Memory B cell (primary cell): Measurements from ENCODE around the gene TMEM247.

Experiments
- ATAC-seq: fragments of 150-1000 bp; cut with Tn5 transposase; 2 replicates; pipeline ENCODE4 v1.10.0; 2021; ENCODE audit warnings: low read depth, mild to moderate bottlenecking, moderate library complexity
- DNase-seq, 2 donors: peaks; one replicate each; pipeline ENCODE4 v3.0.0; 2022; ENCODE audit warnings: low spot score in 2 of 2
- H3K27ac Mint-ChIP-seq: one replicate; pipeline ENCODE4 v1.8.0; 2022; ENCODE audit warnings: mild to moderate bottlenecking, moderate library complexity, mixed read lengths
- H3K27me3 Mint-ChIP-seq: one replicate; pipeline ENCODE4 v1.8.0; 2022; ENCODE audit warnings: mixed read lengths
- H3K36me3 Mint-ChIP-seq: one replicate; pipeline ENCODE4 v1.8.0; 2022; ENCODE audit warnings: mild to moderate bottlenecking, mixed read lengths
- H3K4me1 Mint-ChIP-seq: one replicate; pipeline ENCODE4 v1.8.0; 2022; ENCODE audit warnings: mixed read lengths
- H3K4me3 Mint-ChIP-seq: one replicate; pipeline ENCODE4 v1.8.0; 2022; ENCODE audit warnings: mild to moderate bottlenecking, moderate library complexity, mixed read lengths
- H3K9me3 Mint-ChIP-seq: one replicate; pipeline ENCODE4 v1.8.0; 2022; ENCODE audit warnings: mixed read lengths

TMEM247 gene

GRCh38 chr2:46488389-46488788 lies 9.0 kb downstream of the TMEM247 start:
- ATAC-seq (no peak), DNase-seq (no peak)
- no peak overlapping the region for H3K4me3 Mint-ChIP-seq
- H3K27me3 Mint-ChIP-seq, result peaks cover 3% of the 10 kb centered on the region
- no peak overlapping the region for H3K27ac Mint-ChIP-seq
- peaks cover 5% of the 10 kb centered on the region for H3K4me1 Mint-ChIP-seq
- H3K9me3 Mint-ChIP-seq, result no peaks in the 10 kb centered on the region
- H3K36me3 Mint-ChIP-seq, result no peaks in the 10 kb centered on the region

- Mint-ChIP-seq H3K4me1 (peaks cover 5% of the 10 kb centered on the region), H3K27me3 (no peaks in the 10 kb centered on the region), H3K27ac (no peak overlapping the region), H3K9me3 (no peaks in the 10 kb centered on the region), H3K4me3 (no peak overlapping the region), H3K36me3 (no peaks in the 10 kb centered on the region)
- DNase-seq, result no peak
- no peak for ATAC-seq
These were observed 10.2 kb downstream of the TMEM247 start for GRCh38 chr2:46489423-46490174.

GRCh38 chr2:46490521-46491141 lies 11.3 kb downstream of the TMEM247 start:
- Mint-ChIP-seq H3K27me3 (no peaks in the 10 kb centered on the region), H3K36me3 (no peaks in the 10 kb centered on the region), H3K9me3 (no peaks in the 10 kb centered on the region), H3K27ac (no peak overlapping the region), H3K4me1 (peaks cover 5% of the 10 kb centered on the region), H3K4me3 (no peak overlapping the region)
- ATAC-seq, result peak; percentile 79
- DNase-seq, result no peak

DNA sequence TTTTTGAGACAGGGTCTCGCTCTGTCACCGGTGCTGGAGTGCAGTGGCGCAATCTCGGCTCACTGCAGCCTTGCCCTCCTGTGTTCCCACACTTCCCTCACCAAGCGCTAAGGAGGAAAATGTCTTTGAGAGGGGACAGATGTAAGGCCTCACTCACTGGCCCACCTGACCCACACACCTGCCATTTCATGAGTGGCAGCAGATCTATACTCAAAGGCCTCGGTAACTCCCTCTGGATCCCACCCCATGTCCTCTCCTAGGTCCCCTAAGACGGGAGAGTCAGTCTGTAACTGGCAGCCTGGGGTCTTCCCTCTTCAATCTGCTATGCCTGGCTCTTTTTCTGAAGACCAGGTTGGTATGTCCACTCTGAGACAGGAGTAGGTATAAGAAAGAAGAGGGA lies 12.9 kb downstream of the TMEM247 start:
- H3K27ac Mint-ChIP-seq, result no peak overlapping the region

GRCh38 chr2:46493241-46493970 lies 14.0 kb downstream of the TMEM247 start:
- ATAC-seq (no peak), DNase-seq (no peak)
- Mint-ChIP-seq H3K4me1 (peaks cover 7% of the 10 kb centered on the region), H3K27me3 (no peaks in the 10 kb centered on the region), H3K4me3 (no peak overlapping the region), H3K9me3 (no peaks in the 10 kb centered on the region), H3K27ac (no peak overlapping the region), H3K36me3 (no peaks in the 10 kb centered on the region)

More for the DNA sequence above, 12.9 kb downstream of the TMEM247 start:
- Mint-ChIP-seq H3K9me3 (no peaks in the 10 kb centered on the region), H3K27me3 (no peaks in the 10 kb centered on the region), H3K4me3 (no peak overlapping the region), H3K36me3 (no peaks in the 10 kb centered on the region), H3K4me1 (peaks cover 5% of the 10 kb centered on the region)
- ATAC-seq (no peak), DNase-seq (no peak)

DNA sequence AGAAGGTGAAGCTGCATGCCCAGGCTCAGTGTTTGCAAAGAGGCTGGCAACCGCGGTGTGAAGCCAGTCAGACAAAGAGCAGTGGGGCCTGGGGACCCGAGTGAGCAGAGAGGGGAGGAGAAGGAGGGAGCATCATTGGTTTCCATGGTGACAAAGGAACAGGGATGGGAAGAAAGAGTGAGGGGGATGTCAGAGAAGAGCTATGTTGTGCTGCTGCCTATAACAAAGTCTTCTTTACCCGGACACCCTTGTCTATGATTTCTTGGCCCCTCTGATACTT lies 14.5 kb downstream of the TMEM247 start:
- Mint-ChIP-seq H3K27me3 (no peaks in the 10 kb centered on the region), H3K27ac (no peak overlapping the region), H3K4me3 (no peak overlapping the region), H3K36me3 (no peaks in the 10 kb centered on the region), H3K4me1 (peaks cover 7% of the 10 kb centered on the region), H3K9me3 (no peaks in the 10 kb centered on the region)
- no peak for DNase-seq
- no peak for ATAC-seq

DNA sequence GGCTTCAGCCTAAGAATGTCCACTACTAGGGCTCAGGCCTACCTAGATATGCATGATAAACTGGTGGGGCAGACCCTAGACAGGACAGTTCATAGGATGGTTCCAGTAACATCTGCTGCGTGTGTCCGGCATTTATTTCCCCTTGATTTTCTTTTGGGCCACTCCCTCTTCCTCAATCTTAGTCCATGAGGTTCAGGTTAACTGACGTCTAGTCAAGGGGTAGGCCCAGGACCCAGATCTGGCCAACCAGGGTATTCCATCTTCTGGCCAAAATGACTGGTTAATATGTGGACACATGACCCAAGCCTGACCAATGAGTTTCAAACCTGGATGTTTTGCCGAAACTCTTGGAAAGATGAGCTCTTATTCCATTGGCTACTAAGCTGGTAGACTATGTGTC lies 15.2 kb downstream of the TMEM247 start:
- H3K4me1 Mint-ChIP-seq, result peaks cover 7% of the 10 kb centered on the region
- no peak overlapping the region for H3K27ac Mint-ChIP-seq
- no peaks in the 10 kb centered on the region for H3K27me3 Mint-ChIP-seq
- DNase-seq (no peak), ATAC-seq (no peak)
- H3K4me3 Mint-ChIP-seq, result no peak overlapping the region
- H3K9me3 Mint-ChIP-seq, result no peaks in the 10 kb centered on the region
- no peaks in the 10 kb centered on the region for H3K36me3 Mint-ChIP-seq

DNA sequence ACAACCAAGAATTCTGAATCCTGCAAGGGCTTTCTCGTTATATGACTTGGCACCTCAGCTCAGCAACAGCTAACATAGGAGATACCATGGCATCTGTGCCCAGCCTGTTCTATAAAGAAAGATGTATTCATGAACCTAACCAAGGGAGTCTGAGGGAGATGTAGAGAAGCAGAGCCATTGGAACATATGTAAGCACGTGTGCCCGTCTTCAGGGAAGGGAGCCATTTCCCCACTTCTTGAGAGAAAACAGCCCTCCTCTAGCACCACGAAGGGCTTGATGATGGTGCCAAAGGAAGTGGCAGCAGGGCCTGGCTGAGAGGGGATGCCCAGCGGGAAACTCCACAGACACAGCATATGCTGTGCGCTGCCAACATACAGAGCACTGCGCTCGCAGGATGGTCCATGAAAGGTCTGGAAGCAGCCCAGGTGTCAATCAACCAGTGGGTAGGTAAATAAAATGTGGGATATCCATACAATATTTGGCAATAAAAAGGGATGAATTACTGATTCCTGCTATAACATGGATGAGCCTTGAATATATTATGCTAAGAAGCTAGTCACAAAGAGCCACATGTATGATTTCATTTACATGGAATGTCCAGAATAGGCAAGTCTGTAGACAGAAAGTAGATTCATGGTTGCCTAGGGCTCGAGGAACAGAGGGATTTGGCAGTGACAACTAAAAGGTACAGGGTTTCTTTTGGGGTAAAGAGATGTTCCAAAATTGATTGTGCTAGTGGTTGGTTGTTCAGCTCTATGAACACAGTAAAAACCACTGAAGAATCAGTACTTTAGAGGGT lies 16.1 kb downstream of the TMEM247 start:
- Mint-ChIP-seq H3K27ac (no peak overlapping the region), H3K4me1 (peaks cover 7% of the 10 kb centered on the region), H3K4me3 (no peak overlapping the region), H3K36me3 (no peaks in the 10 kb centered on the region), H3K27me3 (no peaks in the 10 kb centered on the region), H3K9me3 (no peaks in the 10 kb centered on the region)
- ATAC-seq (no peak), DNase-seq (no peak)

- H3K4me1 Mint-ChIP-seq, result peaks cover 3% of the 10 kb centered on the region
- peak overlapping the region; percentile 56 for H3K27ac Mint-ChIP-seq
- no peak overlapping the region for H3K4me3 Mint-ChIP-seq
- no peaks in the 10 kb centered on the region for H3K27me3 Mint-ChIP-seq
- ATAC-seq (no peak), DNase-seq (no peak)
- no peaks in the 10 kb centered on the region for H3K36me3 Mint-ChIP-seq
- no peaks in the 10 kb centered on the region for H3K9me3 Mint-ChIP-seq
These were observed 18.4 kb downstream of the TMEM247 start for GRCh38 chr2:46497766-46498165.

DNA sequence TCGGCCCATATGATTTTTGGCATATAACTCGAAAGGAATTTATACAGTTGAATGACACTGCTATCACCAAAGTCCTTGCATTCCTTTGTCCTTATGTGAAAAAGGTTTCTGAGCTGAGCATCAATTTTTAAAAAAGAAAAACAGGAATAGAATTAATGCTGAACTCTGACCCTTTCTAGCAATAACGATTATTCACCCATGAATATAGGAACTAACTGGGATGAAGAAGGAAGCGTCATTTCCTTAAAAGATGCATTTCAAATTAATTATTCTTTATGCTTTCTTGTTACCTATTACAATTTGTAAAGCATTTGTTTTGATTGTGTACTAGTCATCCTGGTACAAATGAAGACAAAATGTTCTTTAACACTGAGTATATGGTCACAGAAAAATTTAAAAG lies 19.3 kb downstream of the TMEM247 start:
- H3K4me3 Mint-ChIP-seq, result peak overlapping the region; percentile 57
- H3K27ac Mint-ChIP-seq, result peak overlapping the region; percentile 93
- no peaks in the 10 kb centered on the region for H3K27me3 Mint-ChIP-seq
- peaks cover 3% of the 10 kb centered on the region for H3K4me1 Mint-ChIP-seq
- H3K36me3 Mint-ChIP-seq, result no peaks in the 10 kb centered on the region
- no peaks in the 10 kb centered on the region for H3K9me3 Mint-ChIP-seq
- no peak for DNase-seq
- ATAC-seq, result no peak

- H3K4me3 Mint-ChIP-seq, result peak overlapping the region; percentile 92
- DNase-seq (no peak), ATAC-seq (no peak)
- peak overlapping the region; percentile 93 for H3K27ac Mint-ChIP-seq
- no peaks in the 10 kb centered on the region for H3K36me3 Mint-ChIP-seq
- no peaks in the 10 kb centered on the region for H3K27me3 Mint-ChIP-seq
- peaks cover 3% of the 10 kb centered on the region for H3K4me1 Mint-ChIP-seq
- H3K9me3 Mint-ChIP-seq, result no peaks in the 10 kb centered on the region
These were observed 20.0 kb downstream of the TMEM247 start for GRCh38 chr2:46499392-46499785.

- no peak overlapping the region for H3K27ac Mint-ChIP-seq
- H3K4me3 Mint-ChIP-seq, result no peak overlapping the region
These were observed 21.4 kb downstream of the TMEM247 start for GRCh38 chr2:46500801-46501200.

DNA sequence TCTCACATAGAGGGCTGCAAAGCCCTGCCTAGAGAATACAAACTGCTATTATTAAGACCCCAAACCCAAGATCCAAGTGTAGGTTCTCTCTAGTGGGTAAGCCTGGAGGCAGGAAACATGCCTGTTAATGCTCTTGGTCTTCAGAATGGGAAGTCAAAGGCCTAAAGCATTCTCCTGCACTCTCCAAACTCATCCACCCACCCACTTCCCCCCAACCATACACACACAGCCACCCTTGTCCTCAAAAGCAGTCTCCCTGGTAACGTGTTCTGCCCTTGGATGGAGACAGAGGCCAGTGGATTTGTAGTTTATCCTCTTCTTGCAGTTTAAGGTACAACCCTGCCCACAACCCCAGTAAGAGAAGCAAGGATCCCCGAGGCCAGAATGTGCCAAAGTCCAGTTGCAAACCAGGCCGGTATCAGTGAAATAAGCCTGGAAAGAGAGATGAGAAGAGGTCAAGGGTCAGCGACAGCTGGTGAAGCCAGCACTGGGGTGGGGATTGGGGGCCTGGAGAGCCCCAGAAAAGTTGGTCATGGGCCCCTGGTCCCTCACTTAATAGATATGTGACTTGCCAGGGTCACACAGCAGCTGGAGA lies 23.0 kb downstream of the TMEM247 start:
- no peak overlapping the region for H3K27ac Mint-ChIP-seq
- no peaks in the 10 kb centered on the region for H3K27me3 Mint-ChIP-seq
- no peaks in the 10 kb centered on the region for H3K9me3 Mint-ChIP-seq
- ATAC-seq, result no peak
- peaks cover 3% of the 10 kb centered on the region for H3K4me1 Mint-ChIP-seq
- DNase-seq, result no peak
- H3K4me3 Mint-ChIP-seq, result no peak overlapping the region
- H3K36me3 Mint-ChIP-seq, result no peaks in the 10 kb centered on the region

More at GRCh38 chr2:46500801-46501200, 21.4 kb downstream of the TMEM247 start:
- Mint-ChIP-seq H3K9me3 (no peaks in the 10 kb centered on the region), H3K36me3 (no peaks in the 10 kb centered on the region), H3K4me1 (peaks cover 3% of the 10 kb centered on the region), H3K27me3 (no peaks in the 10 kb centered on the region)
- no peak for ATAC-seq
- no peak for DNase-seq

DNA sequence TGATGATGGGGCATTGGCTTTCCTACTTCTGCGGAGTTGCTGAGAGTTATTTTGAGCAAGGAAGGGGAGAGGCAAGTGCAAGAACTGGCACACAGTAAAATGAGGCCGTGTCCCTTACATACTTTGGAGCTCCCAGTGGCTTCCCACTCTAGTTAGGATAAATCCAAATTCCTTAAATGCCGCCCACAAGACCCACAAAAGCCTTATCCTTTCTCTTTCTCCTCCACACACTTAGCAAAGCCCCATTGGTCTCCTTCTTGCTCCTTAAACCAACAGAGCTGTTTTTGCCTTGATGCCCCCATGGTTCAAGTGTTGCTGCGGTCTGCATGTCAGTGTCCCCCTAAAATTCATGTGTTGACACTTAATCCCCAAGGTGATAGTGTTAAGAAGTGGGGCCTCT lies 24.3 kb downstream of the TMEM247 start:
- ATAC-seq, result no peak
- Mint-ChIP-seq H3K27ac (no peak overlapping the region), H3K4me1 (no peaks in the 10 kb centered on the region), H3K27me3 (no peaks in the 10 kb centered on the region), H3K9me3 (no peaks in the 10 kb centered on the region), H3K4me3 (no peak overlapping the region), H3K36me3 (peaks cover 1% of the 10 kb centered on the region)
- DNase-seq, result no peak
